GM21515 (cell line): ENCODE results near the gene LRRC27.

Experiments used
- ATAC-seq: cut with Tn5 transposase; IDR thresholded peaks from one replicate; pipeline ENCODE4 v1.9.1; 2021; ENCODE audit not compliant: unreplicated experiment

LRRC27 gene

DNA sequence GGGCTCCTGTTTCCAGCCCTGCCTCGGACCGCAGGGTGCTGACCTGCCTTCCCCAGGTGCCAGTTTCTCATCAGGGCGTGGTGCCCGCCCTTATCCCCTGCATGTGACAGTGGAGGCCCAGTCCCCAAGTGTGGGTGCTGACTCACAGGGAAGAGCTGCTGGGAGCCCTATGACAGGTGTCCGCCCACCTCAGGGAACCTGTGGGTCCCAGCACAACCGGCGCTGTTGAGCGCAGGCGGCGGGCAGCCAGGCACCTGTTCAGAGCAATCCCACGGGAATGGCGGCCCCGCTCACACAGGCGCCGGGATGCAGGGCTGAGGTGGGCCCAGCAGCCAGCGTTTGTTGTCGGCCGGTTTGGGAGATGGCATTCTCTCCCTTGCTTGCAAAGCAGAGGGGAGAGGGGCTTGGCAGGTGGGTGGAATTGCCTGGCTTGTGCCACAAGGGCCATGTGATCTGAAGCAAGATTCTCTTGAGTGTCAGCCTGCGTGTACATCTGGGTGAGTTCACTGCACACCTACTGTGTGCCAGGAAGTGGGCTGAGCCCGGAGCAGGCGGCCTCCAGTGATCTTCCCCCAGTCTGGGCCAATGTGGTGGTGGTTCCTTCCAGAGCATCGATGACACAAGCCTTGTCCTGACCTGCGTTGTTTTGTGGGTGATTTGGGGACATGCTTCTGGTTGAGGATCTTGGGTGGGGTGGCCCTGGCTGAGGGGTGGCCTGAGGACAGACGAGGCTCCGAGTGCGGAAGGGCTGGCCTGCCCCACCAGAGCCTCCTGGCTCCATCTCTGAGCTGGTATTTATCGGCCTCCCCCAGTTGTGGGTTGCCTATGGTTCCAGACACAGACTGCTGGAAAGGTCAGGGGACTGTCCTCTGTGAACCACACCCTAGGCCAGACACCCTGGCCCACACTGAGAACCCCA lies 67.4 kb downstream of the LRRC27 start:
- no peak for ATAC-seq

DNA sequence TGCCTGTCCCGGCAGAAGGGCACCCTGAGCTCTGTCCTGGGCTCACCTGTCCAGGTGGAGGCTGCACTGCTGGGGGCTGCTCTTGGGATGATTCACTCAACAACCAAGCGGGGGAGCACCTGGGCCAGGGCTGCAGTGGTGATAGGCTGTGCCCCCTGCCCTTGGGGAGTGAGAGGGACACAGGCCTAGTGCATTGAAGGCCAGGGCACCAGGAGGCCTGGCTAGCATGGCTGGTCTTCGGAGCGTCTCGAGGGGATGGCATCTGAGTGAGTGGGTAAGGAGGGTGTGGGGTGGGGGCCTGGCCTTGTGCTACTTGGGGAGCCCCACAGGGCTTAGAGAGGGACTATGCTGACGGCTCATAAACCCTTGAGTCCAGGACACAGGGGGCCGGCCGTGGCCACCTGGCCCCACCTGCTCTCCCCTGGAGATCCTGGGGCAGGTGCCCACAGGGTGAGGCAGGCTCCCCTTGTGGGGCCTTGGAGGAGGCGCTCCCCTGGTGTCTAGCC lies 68.1 kb downstream of the LRRC27 start:
- no peak for ATAC-seq

DNA sequence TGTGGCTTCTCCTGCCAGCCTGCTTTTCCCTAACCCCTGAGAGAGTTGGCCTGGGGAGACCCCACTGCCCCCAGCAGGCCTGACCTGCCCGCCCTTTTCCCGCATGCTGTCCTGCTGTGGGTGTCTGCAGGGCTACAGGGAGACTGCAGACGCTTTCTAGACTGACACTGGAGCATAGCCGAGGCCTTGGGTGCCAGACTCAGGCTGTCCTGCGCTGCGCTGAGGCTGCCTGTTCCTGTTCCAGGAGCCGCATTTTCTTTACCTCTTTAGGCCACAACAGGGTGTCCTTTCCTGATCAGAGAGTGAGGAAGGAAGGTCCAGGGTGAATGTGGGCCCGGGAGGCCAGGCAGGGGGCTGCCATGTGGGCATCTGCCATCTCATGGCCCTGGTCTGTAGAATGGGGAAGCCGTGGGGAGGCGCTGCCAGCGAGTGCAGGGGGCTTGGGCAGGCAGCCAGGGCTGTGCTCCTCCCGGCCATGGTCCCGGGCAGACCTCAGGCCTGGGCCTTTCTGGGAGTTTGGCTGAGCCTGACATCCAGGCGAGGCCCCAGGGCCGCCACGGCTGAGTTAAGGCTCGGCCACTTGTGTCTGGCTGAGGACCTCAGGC lies 68.7 kb downstream of the LRRC27 start:
- ATAC-seq: no peak

DNA sequence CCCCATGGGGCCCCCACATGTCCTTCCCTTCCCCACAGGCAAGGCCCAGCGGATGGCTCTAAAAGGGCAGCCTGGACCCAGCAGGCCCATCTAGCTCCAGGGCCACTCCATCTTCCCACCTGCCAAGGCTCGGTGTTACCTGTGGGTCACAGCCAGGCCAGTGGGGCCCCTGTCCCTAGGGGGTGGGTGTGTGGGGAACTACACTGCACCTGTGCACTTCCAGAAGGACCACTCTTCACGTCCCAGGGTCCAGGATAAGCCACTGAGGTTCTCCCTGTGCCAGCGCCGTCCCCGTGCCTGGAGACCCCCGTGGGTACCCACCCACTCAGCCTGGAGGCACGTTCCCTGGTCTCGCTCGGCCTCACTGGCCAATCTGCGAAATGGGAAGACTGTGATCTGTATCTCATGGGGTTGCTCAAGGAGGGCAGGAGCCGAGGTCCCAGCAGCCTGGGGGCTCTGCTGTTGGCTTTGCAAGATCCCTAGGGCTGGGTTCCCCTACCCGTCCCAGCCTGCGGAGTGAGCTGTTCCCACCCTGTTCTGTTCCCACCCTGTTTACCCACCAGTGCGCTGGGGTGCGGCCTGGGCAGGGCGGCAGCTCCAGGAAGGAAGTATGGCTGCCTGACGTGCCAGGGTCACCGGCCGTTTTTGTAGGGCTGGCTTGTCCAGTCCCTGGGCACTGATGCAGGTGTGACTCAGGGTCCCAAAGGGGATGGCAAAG lies 69.6 kb downstream of the LRRC27 start:
- ATAC-seq: no peak

DNA sequence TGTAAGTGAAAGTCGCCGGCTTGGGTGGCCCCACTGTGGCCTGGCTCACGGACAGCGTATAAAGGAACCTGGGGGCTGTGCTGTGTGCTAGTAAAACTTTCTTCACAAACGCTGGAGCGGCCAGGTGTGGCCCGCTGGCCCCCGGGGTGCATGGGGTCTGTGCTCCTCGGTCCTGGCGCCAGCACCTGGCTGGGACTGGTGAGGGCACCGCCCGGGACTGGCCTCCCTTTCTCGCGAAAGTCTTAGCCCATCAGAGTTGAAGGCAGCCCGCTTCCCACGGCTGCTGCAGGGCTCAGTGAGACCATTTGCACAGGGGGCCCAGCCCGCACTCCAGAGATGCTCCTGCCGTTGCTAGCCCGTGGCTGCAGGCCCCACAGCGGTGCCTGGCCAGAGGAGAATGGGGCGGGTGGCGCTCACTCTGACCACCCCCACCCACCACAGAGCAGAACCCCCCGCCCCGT lies 70.8 kb downstream of the LRRC27 start:
- no peak for ATAC-seq

DNA sequence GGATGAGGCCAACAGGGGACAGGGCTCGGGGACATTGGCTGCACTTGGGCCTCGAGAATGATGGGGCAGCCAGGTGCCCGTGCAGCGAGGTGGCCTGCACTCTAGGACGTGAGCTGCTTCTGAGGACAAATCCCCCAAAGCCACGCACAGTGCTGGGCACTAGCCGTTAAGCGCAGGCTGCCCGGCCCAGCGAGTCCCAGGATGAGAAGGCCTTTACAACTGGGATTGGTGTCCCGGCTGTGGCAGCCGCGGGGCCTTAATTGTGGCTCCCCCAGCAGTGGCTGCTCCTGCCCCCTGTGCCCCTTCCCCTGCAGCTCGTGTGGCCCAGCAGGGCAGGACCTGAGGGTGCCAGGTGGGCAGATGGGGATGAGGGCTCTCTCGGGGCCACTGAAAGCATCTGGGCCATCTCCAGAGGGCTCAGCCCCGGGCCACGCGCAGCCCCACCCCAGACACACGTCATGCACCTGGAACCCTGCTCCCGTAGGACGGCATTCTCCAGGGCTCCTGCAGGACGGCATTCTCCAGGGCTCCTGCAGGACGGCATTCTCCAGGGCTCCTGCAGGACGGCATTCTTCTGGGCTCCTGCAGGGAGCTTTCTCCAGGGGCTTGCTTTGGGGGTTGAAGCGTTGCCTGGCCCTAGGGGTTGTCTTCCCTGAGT lies 71.6 kb downstream of the LRRC27 start:
- no peak for ATAC-seq

DNA sequence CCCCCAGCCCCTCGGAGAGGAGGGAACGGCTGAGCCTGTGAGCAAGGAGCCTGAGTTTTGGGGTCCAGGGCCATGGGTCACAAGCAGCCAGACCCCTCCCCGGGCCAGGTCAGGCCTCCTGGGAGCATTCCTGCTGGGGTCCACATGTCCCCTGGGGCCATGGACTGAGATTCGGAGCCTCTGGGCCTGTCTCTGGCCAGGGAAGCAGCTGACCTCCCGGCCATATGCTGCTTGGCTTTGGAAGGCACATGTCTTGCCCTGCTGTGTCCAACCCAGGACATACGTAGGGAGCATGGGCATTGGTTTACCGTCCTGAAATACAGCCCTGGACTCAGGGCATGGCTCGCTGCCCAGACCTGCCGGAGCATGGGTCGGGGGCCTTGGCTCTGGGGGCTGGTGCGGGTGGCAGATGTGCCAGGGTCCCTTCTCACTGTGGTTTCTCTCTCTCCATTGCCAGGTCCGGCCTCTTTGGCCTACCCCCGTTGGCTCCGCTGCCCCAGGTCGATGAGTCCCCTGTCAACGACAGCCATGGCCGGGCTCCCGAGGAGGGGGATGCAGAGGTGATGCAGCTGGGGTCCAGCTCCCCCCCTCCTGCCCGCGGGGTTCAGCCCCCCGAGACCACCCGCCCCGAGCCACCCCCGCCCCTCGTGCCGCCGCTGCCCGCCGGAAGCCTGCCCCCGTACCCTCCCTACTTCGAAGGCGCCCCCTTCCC lies 72.3 kb downstream of the LRRC27 start:
- ATAC-seq: no peak

DNA sequence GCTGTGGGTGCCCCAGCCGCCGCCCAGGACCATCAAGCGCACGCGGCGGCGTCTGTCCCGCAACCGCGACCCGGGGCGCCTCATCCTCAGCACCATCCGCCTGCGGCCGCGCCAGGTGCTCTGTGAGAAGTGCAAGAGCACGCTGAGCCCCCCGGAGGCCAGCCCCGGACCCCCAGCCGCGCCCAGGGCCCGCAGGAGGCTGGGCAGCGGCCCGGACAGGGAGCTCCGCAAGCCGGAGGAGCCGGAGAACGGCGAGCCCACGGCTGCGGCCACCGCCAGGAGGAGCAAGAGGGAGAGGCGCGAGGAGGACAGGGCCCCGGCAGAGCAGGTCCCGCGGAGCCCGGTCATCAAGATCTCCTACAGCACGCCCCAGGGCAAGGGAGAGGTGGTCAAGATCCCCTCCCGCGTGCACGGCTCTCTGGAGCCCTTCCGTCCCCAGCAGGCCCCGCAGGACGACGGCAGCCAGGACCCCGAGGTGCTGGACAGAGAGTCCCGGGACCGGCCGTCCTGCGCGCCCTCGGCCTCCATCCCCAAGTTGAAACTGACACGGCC lies 73.0 kb downstream of the LRRC27 start:
- no peak for ATAC-seq

DNA sequence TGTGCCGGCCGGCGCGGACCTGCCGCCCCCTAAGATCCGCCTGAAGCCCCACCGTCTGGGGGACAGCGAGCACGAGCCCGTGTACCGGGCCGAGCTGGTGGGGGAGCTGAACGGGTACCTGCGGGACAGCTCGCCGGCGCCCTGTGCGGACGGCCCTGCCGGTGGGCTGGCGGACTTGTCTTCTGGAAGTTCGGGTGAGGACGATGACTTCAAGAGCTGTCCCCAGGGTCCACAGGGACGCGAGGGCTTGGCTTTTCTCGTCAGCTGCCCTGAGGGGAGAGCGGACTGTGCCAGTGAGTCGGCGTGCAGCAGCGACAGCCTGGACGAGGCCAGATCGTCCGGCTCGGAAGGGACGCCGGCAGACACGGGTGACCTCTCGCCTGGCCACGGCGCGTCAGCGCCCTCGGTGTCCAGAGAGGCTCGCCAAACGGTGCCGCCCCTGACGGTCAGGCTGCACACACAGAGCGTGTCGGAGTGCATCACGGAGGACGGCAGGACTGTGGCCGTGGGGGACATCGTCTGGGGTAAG lies 73.5 kb downstream of the LRRC27 start:
- no peak for ATAC-seq

DNA sequence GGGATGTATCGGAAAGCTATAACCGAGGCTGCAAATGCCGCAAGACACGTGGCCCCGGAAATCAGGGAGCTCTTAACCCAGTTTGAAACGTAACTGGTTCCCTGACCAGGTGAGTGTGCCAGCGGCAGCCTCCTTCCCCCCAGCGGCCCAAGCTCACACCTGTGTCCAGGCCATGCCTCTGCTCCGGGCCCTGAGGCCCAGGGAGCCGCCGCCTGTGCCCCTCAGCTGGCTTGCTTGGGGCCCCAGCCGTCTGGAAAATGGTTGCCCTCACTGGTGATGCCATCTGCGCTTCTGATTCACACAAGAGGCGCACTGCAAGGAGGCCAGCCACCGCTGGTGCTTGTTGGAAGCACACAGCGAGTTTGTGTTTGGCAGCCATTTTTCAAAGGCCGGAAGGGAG lies 74.2 kb downstream of the LRRC27 start:
- ATAC-seq: no peak

DNA sequence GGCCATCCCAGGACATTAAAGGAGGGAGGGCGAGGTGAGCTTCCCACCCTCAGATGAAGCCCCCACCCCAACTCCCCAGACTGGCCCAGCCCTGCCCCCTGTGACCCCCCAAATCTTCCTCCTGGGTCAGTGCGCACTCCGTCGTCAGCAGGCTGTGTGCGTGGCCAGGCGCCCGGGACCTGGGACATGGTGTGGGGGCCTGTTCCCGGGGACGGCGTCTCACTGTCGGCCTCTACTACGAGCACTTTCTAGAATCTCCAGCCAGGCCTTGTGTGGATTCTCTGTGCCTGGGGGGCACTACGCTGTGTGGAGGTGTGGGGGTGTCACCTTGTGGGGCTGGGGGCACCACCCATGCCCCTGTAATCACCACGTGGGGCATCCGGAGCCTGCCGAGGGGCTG lies 74.8 kb downstream of the LRRC27 start:
- ATAC-seq: no peak

DNA sequence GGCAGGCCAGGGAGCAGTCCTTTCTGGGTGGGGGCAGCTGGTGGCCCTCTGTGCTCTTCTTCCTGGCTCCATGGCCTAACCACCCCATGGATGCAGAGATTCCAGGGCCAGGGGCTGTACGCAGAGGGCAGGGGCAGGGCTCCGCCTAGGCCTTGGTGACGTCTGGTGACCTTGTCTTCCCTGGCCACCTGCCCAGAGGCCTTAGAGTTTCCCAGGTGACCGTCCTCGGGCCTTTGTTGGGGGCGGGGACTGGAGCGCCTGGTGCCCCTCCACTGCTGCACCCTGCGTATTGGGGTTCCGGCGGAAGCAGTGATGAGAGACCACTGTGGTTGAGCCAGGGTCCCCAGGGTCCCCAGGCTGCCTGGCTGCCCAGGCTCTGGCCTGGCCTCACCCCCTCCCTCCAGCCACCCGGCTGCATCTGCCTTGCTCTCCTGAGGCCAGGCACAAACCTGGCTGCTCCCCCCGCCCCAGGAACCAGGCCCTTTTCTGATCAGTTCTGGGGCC lies 75.3 kb downstream of the LRRC27 start:
- no peak for ATAC-seq

DNA sequence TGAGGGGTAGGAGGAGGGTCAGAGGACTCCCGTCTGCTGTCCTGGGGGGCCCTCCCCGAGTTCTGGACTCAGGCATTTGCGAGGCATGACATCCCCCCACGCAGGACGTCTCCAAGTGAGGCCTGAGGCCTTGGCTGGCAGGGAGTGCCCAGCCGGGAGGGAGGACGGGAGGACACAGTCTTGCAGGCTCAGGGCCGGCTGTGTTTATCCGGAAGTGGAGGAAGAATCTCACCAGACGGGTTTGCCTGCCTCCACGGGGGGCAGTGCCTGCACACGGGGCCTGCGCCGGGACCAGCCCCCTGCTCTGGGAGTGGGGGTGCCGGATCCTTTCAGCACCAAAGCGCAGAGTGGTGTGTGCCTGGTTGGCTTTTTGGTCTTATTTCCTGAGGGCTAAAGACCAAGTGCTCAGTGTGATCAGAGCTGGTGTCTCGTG lies 75.9 kb downstream of the LRRC27 start:
- no peak for ATAC-seq

DNA sequence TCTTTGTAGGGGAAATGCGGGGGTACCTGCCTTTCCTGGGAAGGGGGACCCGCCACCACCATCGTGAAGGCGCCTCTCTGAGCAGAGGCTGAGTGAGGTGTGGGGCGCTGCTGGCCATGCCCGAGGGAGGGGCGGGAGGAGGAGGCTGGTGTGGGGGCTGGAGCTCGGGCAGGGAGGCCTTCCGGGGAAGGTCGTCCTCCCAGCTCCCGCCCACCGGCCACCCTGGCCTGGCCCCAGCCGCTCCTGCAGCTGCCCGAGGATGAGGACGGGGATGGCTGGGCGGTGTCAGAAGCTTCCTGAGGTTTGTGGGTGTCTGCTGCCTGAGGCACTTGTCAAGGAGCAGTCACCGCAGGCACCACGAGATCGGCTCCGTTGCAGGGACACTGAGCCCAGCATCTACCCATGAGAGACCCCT lies 76.4 kb downstream of the LRRC27 start:
- no peak for ATAC-seq

DNA sequence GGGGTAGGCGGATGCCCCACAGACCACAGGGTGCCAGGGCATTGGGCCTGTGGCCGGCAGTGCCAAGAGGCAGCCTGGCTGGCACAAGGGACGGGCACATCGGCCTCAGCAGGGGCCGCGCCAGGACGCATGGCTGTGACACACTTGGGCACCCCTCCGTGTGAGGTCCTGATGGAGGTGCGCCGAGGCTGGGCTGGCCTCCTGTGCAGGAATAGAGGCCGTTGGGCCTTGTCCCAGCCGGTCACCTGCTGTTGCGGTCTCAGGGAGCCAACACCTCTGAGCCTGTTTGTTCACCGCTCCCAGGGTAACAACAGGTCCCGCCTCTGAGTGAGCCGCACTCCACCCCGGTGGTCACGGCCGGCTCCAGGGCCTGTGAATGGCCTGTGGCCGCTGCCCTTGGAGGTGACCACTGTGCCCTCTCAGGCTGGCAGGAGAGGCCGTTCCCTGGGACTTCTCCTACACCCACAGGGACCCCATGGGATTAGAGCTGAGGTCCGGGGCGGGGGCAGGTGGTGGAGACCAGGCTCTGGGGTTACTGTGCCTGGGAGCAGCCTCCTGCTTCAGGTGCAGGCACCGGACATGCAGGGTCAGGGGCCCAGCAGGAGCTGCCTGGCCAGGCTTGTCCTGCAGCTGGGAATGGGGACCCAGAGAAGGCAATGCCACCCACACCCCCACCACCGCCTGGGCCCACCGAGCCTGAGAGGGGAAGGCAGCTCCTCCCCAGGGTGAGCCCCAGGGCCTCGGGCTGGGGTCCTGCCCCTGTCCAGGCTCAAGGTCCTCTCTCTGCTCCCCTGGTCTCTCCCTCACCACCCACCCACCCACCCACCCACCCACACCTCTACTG lies 77.1 kb downstream of the LRRC27 start:
- ATAC-seq: no peak

DNA sequence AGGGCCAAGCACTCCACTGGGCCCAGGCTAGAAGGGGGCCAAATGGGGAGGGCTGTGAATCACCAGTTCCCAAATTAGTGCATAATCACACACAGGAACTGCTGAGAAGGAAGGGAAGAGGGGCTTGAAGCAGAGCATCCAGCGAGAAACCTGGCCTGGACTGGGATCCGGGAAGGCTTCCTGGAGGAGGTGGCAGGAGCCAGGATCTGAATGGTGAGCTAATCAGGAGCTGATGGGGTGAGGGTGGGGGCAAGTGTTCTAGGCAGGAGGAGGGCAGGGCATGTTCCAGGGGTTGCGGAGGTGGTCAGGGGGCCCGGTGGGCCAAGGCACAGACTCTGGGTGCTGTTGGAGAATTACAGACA lies 77.7 kb downstream of the LRRC27 start:
- ATAC-seq: no peak

DNA sequence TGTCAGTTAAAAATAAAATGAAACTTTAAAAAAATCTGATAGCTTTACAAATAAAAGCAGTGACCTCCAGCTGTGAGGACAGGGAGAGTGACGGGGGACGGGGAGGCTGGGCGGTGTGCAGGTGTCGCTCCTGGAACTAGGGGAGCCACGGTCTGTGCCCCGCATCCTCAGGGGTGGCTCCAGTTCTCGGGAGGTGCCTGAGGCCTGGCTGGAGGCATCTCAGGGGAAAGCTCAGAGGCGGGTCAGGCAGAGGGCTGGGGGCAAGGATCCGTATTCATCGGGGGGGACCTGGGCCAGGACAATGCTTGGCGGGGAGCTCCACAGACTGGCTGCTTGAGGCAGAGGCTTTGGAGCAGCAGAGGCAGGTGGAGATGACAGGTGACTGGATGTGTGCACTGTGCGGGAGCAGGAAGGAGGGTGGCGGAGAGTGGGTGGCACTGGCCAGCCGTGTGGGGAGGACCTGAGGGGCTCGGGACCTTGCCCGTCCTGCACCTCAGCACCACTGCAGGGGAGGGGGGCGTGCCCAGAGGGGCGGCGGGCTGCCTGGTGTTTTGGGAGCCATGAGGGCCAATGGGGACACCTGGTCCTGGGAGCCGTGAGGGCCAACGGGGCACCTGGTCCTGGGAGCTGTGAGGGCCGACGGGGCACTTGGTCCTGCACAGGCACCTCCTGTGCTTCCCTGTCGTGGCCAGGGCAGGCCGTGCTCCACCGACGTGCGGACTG lies 78.2 kb downstream of the LRRC27 start:
- no peak for ATAC-seq
